HG02973 (cell line): ENCODE data around the gene IZUMO1R.
"Not testable (repeated sequence)": the region's sequence is repeated elsewhere in the genome, so short reads cannot be mapped to it uniquely, and the experiment has no call there.

Source experiments
- ATAC-seq: cut with Tn5 transposase; IDR thresholded peaks from one replicate; pipeline ENCODE4 v1.9.1; 2021; ENCODE audit warnings: moderate library complexity; ENCODE audit not compliant: unreplicated experiment

The IZUMO1R gene

GRCh38 chr11:94322501-94322900 lies 18.1 kb downstream of the IZUMO1R start:
- ATAC-seq = no peak

- peak; percentile 88 for ATAC-seq
Observed at GRCh38 chr11:94325681-94326080, 21.3 kb downstream of the IZUMO1R start.

DNA sequence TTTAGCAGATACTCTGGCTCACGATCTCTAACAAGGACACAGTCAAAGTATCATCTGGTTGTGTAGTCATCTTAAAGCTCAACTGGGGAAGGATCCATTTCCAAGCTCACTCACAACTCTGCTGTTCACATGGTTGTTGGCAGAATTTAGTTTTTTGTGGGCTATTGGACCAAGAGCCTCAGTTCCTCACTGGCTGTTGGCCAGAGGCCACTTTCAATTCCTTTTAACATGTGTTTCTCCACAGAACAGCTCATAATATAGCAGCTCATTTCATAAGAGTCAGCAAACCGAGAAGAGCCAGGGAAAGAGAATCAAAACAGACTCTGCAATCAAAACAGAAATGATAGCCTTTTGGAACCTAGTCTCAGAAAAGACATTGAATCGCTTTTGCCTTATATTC lies 22.6 kb downstream of the IZUMO1R start:
- ATAC-seq = no peak

DNA sequence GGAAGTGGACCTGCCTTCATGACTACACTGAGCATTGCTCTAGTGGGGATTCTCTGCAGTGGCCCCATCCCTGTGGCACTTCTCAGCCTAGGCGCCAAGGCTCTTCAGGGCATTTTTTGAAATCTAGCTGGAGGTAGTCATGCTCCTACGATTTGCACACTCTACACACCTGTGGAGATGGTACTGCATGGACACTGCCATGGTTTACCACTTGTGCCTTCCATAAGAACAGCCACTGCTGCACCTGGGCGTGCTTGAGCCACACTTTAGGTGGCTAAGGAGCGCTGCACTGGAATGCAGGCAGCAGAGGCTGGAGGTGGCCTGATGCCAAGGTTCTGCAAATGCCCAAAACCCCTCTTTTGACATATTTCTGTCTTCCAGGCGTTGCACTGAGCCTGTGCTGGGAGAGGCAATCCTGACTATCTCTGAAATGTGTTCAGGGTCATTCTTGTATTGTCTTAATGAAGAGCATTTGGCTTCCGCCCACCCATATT lies 24.3 kb downstream of the IZUMO1R start:
- no peak for ATAC-seq

DNA sequence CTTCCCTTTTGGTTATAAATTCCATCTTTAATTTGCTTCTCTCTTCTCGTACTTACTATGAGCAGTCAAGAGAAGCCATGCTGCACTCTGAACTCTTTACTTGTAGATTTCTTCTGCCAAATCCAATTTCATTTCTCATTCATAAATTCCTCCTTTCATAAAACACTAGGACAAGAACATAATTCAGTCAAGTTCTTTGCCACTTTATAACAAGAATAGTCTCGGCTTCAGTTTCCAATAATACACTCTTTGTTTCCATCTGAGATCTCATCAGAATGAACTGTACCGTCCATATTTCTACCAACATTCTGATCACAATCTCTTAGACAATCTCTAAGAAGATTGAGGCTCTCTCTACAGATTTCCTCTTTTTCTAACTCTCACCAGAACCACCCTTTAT lies 25.1 kb downstream of the IZUMO1R start:
- no peak for ATAC-seq

GRCh38 chr11:94330789-94331188 lies 26.4 kb downstream of the IZUMO1R start:
- no peak for ATAC-seq

DNA sequence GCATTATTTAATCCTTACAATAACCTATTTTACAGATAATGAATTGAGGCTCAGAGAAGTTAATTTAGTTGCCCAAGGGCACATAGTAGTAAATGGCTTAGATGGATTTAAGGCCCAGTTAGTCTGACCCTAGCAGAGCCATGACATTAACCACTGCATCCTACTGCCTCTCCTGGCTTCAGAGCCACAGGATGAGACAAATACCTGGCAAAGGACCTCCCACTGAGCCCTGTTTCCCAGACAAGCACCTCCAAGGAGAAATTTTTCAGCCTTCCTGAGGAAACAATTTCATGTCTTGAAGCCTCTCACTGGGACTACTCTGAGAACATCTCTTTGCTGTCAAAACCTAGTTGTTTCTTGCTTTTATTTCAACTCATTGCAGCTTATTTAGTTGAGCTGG lies 28.4 kb downstream of the IZUMO1R start:
- ATAC-seq = no peak

GRCh38 chr11:94336033-94336432 lies 31.7 kb downstream of the IZUMO1R start:
- no peak for ATAC-seq

DNA sequence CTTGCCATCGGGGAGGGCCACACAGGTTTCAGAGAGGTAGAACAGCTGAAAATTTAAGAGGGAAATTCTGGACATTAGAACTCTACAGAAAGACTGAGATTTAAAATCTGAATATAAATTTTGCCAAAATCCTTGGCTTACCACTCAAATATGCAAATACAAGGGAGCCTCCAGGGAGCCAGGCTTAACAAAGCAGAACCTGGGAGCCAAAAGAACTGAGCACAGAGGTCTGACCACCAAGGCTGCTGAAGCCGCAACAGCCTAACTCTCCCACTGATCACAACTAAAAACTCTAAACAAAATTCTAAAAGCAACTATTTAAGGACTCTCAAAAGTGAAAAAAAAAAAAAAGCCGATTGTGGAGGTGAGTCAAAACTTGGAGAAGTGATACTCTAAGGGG lies 34.3 kb downstream of the IZUMO1R start:
- ATAC-seq = no peak

DNA sequence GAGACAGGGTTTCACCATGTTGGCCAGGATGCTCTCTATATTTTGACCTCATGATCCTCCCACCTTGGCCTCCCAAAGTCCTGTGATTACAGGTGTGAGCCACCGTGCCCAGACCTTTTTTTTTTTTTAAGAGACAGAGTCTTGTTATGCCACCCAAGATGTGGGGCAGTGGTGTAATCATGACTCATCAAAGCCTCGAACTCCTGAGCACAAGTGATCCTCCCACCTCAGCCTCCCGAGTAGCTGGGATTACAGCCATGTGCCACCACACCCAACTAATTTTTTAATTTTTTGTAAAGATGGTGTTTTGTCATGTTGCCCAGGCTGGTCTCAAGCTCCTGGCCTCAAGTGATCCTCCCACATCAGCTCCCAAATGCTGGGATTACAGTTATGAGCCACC lies 37.9 kb downstream of the IZUMO1R start:
- ATAC-seq = no peak

DNA sequence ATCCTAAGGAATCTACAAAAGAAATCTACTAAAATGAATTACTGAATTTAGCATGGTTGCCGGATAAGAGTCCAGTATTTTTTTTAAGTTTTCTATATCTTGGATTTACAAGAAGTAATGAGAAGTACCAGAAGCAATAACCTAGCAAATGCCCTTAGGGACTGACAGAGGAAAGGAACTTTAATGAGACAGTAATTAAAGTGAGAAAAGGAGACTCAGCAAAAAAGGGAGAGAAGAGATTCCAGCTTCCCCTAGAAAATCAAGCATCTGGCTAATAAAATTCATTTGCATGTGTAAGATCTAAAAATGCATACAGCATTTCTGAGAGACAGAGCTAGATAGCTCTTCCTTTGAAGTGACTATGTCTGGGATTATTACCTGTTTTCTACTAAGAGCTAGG lies 39.1 kb downstream of the IZUMO1R start:
- no peak for ATAC-seq

DNA sequence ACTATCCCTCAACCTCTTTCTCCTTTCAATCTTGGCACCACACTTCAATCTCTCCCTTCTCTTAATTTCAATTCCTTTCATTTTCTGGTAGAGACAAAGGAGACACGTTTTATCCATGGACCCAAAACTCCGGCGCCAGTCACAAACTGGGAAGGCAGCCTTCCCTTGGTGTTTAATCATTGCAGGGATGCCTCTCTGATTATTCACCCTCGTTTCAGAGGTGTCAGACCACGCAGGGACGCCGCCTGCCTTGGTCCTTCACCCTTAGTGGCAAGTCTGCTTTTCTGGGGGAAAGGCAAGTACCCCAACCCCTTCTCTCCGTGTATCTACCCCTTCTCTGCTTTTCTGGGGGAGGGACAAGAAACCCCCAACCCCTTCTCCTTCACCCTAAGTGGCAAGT lies 41.9 kb downstream of the IZUMO1R start:
- ATAC-seq = not testable (repeated sequence)

GRCh38 chr11:94350850-94351563 lies 46.6 kb downstream of the IZUMO1R start:
- not testable (repeated sequence) for ATAC-seq
